SK-N-MC (cell line): ENCODE results near the gene LRMDA.

Experiments used
- EZH2 ChIP-seq: fragments of 200-600 bp; sonication (generic); IDR thresholded peaks from one replicate; pipeline ENCODE4 v1.6.1; 2017; ENCODE audit warnings: antibody characterized with exemption
- FOXP2 ChIP-seq: optimal IDR thresholded peaks from 2 replicates; pipeline ENCODE3; 2011; ENCODE audit warnings: mild to moderate bottlenecking, moderate library complexity; ENCODE audit not compliant: insufficient read depth; ENCODE audit errors: extremely low read length, control extremely low read depth
- POLR2AphosphoS5 ChIP-seq: IDR thresholded peaks from 2 replicates; pipeline ENCODE4 v1.6.1; 2012; ENCODE audit warnings: mild to moderate bottlenecking, low read depth, low read length, borderline replicate concordance

GRCh38 chr10:76430061-76430645 is 998.7 kb downstream of the LRMDA start:
- no peak for TF ChIP-seq POLR2AphosphoS5
- no peak for TF ChIP-seq EZH2
- no peak for TF ChIP-seq FOXP2
